ENCODE results near the gene THADA.

DNA sequence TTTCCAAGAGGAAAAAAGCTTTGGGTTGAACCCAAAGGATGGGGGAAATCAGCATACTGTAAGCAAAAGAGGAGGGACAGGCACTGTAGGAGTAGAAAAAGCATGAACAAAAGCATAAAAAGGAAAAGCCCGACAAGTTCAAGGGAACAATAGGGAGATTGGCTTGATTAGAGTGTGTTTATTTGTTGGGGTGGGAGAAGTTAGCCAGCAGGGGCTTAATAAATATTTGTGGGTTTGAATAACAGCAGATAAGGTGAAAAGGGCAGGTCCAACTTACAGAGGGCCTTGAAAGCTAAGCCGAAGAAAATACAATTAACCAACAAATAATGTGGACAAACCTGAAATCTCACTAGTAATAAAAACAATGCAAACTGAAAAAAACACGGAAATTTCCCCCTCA lies 126.7 kb downstream of the THADA start:
- TF ChIP-seq ZNF274 (IDR thresholded peaks at IDR 0.05; ENCODE audit: low read depth, low read length) (no peak), SUZ12 (IDR thresholded peaks at IDR 0.05; ENCODE audit: extremely low read depth, insufficient read depth, insufficient read length) (no peak), YY1 (IDR thresholded peaks at IDR 0.05; ENCODE audit: insufficient read depth, insufficient read length) (no peak)

All from NT2/D1 (cell line).